GM10248 (cell line): ENCODE measurements around the gene MYO5A.

Experiments used
- CTCF ChIA-PET: fragments of 300-600 bp; sonication (Branson Sonifier 250); formaldehyde crosslinking; extraction: SDS; loops from one replicate; lab custom pipeline; 2021; ENCODE audit warnings: antibody characterized with exemption; lab: Yijun Ruan, JAX
- POLR2A ChIA-PET: fragments of 350-650 bp; sonication (Branson Sonifier 250); formaldehyde crosslinking; extraction: SDS; loops from one replicate; lab custom pipeline; 2020; ENCODE audit warnings: antibody characterized with exemption; lab: Yijun Ruan, JAX
- DNase-seq: peaks from one replicate; pipeline ENCODE4 v3.0.0; 2012; ENCODE audit errors: extremely low spot score
- CTCF ChIP-seq: IDR thresholded peaks from 2 replicates; pipeline ENCODE4 v1.5.1; 2012; ENCODE audit warnings: mild to moderate bottlenecking, low read depth; ENCODE audit errors: extremely low read depth, missing control alignments, control extremely low read depth

MYO5A gene

GRCh38 chr15:52362497-52362896 lies 166.2 kb downstream of the MYO5A start:
- TF ChIP-seq CTCF, result no peak
- CTCF ChIA-PET, result interaction anchor here (0.9 to 1.9 kb wide), 4 partner anchors 8 to 59 kb away, joined by 3 to 5 read pairs (median 4); no protein-coding TSS in a partner anchor
- POLR2A ChIA-PET, result no interaction called here
- no peak for DNase-seq

GRCh38 chr15:52361975-52362494 lies 166.6 kb downstream of the MYO5A start:
- POLR2A ChIA-PET, result no interaction called here
- no peak for DNase-seq
- no peak for TF ChIP-seq CTCF
- CTCF ChIA-PET, result interaction anchor here (0.9 to 1.9 kb wide), 4 partner anchors 8 to 60 kb away, joined by 3 to 5 read pairs (median 4); no protein-coding TSS in a partner anchor

DNA sequence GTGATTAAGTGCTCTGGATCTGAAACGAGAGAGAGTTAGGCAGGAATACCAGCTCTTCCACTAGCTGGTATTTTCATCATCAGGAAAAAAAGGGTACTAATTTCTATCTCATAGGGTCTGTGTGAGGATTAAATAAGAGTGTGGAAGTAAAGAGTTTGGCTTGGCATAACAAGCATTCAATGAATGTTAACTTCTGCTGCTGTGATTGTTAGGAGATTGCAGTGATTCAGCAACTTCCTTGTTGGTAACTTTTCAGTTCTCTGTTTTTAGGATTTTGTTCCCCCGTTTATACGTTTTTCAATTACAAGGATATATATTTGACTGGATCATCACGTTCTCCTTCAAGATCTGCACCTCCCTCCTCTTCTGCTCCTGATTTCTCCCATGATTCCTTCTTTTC lies 167.2 kb downstream of the MYO5A start:
- no peak for DNase-seq
- no peak for TF ChIP-seq CTCF
- CTCF ChIA-PET, result interaction anchor here (0.8 to 1.9 kb wide), 5 partner anchors 7 to 60 kb away, joined by 3 to 5 read pairs (median 4); no protein-coding TSS in a partner anchor
- POLR2A ChIA-PET, result no interaction called here

- TF ChIP-seq CTCF, result no peak
- DNase-seq, result no peak
- POLR2A ChIA-PET, result no interaction called here
- CTCF ChIA-PET, result interaction anchor here (0.8 to 1.8 kb wide), 5 partner anchors 12 to 61 kb away, joined by 3 to 5 read pairs (median 4); no protein-coding TSS in a partner anchor
Measured at GRCh38 chr15:52360229-52361203, 168.2 kb downstream of the MYO5A start.

GRCh38 chr15:52359722-52360121 lies 169.0 kb downstream of the MYO5A start:
- ChIA-PET CTCF (interaction anchor here (1.3 to 1.8 kb wide), 2 partner anchors 24 to 28 kb away, joined by 4 read pairs; no protein-coding TSS in a partner anchor), POLR2A (no interaction called here)
- TF ChIP-seq CTCF, result no peak
- DNase-seq, result no peak

- POLR2A ChIA-PET, result no interaction called here
- no peak for TF ChIP-seq CTCF
- no peak for DNase-seq
- CTCF ChIA-PET, result interaction anchor here (1.0 to 3.1 kb wide), 5 partner anchors 8 to 26 kb away, joined by 3 to 16 read pairs (median 4); no protein-coding TSS in a partner anchor
Measured at GRCh38 chr15:52357949-52358348, 170.7 kb downstream of the MYO5A start.
